Esophagus (tissue), 2 donors: ENCODE data around the gene PLGRKT. TPM values are rescaled to one million over a fixed set of nuclear protein-coding genes. Genes with fewer than 3 reads are reported as not detected.

Source experiments
- polyA plus RNA-seq, 2 donors: library from polyadenylated mRNA; stranded (reverse); fragments of 200-250 nt; gene quantifications; one replicate each; pipeline ENCODE4 v1.2.3, GENCODE V29; 2013
- donor health status: healthy with polysubstance abuse.
- donor health status: Bipolar disorder and iron deficiency.

The PLGRKT gene
- polyA plus RNA-seq, 2 donors: 6.7 to 19.7 TPM

Other genes starting within 250 kb of the PLGRKT start
- gene INSL4, start 206.5 kb downstream of the PLGRKT start, polyA plus RNA-seq: not detected
- under 1 TPM; 0.08 to 0.35 TPM for gene RLN2, start 133.2 kb downstream of the PLGRKT start, polyA plus RNA-seq
- under 1 TPM; 0.21 to 0.33 TPM for gene RLN1, start 98.0 kb downstream of the PLGRKT start, polyA plus RNA-seq
- under 1 TPM; 0.62 to 0.98 TPM for gene CD274, start 12.6 kb upstream of the PLGRKT start, polyA plus RNA-seq
- gene PDCD1LG2, start 72.6 kb upstream of the PLGRKT start, polyA plus RNA-seq: under 1 TPM; 0.18 to 0.19 TPM
- gene RIC1, start 191.2 kb upstream of the PLGRKT start, polyA plus RNA-seq: 1 to 10 TPM; 4.3 to 5.8 TPM